CD4-positive, alpha-beta T cell treated with Interleukin-17A for 1 hour (primary cell): Measurements from ENCODE around the gene ATRNL1.
"Not testable (repeated sequence)": the region's sequence is repeated elsewhere in the genome, so short reads cannot be mapped to it uniquely, and the experiment has no call there.

Experiments used
- DNase-seq: peaks from one replicate; pipeline ENCODE4 v3.0.0-alpha.2; 2020

The ATRNL1 gene

DNA sequence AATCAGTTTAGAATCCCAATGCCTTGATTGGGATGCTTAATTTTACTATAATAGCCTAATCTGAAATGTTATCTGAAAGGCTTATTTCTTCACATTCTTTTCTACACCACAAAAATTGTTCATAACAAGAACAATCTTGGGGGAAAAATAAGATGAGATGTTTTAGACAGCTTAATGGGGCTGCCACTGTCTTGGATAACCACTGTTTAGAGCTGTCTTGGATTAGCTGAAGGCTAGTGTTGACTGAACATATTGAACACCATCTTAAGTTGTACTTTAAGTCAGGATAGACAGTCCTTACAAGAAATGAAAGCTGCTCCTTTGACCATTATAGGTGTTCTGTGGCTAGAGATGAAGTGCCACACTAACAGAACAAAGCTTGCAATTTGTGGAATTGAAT lies 678.6 kb downstream of the ATRNL1 start:
- DNase-seq, result no peak

DNA sequence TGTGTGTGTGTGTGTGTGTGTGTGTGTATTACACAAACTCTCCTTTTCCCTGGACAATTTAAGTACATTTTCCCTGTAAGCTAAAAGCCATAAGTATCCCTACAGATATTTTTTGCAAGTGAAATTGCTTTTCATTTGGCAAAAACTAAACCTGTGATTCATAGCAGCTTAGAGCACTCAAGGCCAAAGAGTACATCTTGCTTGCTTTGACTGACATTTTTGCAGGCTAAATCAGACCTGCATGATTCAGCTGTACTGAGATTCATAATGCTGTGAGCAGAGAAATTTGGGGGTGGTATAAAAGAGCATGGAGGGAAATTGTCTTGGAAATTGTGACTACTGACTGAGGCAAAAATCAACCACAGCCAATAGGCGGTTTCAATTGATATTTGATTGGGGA lies 679.4 kb downstream of the ATRNL1 start:
- no peak for DNase-seq

DNA sequence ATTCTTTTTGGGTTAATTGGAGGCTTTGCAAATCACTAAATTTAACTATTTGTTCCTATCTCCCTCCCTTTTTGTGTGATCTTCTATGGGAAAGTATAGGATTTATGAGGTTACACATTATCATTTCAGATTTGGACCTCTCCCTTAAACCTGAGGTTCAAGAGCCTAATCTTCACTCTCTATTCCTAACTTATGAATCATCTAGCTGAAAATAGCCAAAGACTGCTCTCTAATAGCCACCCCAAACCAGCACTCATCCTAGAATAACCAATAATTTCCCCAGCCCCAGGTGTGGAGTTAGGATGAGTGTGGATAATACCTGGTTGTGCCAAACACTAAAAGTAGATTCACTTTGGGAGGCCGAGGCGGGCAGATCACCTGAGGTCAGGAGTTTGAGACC lies 680.7 kb downstream of the ATRNL1 start:
- no peak for DNase-seq

DNA sequence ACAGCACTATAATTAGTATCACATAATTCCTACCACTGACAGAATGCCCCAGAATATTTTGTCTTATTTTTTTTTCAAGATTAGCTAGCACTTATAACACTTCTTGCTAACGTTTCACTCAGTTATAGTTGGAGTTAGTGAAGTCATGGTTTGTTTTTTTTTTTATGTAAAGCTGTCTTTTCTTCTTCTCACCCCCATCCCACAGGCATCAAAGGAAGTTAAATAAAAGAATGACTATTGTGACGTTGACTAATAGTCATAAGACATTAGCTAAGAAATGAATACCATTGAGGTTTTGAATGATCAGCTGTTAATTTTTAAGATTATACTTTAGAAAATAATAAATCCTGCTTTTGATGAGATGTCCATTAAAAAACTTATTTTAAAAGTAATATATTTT lies 681.6 kb downstream of the ATRNL1 start:
- no peak for DNase-seq

DNA sequence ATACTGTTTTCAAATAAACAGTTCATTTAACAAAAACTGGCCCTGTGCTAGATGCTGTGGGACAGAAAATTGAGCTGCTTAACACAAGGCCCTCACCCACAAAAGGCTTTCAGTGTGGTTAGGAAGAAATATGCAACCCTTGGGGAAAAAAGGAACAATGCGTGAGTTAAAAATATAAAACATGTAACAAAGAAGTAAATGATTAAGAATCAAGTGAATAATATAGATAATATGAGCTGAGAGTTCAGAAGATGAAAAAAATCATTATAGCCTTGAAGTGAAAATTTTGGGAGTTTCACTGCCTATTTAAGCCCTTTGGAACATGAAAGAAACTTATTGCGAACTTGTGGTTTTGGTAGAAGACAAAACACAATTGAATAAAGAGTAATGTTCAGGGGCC lies 684.5 kb downstream of the ATRNL1 start:
- no peak for DNase-seq

DNA sequence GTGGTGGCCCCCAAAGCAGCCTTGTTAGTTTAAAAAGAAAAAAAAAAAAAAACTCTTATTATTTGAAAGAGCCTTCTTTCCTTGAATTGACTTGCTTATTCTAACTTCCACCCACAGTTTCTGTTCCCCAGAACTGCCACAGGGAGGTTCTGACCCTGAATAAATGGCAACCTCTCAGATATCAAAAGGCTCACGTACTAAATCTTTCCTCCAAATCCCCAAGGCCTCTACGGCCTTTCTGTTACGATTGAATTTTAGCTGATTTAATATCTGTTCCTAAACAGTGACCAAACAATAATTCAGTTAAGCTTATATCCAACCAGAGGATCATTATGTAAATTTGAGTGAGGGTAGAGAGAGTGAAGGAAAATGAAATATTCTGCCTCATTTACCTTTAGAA lies 697.1 kb downstream of the ATRNL1 start:
- DNase-seq, result no peak

DNA sequence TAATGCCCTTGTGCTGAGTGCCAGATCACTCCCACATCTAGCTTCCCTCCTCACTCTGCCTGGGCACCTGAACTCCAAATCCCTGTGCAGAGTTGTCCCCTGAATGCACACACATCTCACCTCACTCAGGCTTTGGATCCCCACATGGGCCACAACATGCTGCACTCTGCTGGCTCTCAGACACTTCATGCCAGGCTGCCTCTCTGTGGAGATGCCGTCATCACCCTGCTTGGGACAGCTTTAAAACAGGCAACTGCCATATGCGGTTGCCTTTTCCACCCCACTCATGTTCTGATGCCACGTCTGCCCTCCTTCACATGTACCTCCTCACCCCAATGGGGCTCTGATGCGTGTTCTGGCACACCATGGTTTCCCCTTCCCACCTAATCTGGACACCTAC lies 702.8 kb downstream of the ATRNL1 start:
- no peak for DNase-seq

DNA sequence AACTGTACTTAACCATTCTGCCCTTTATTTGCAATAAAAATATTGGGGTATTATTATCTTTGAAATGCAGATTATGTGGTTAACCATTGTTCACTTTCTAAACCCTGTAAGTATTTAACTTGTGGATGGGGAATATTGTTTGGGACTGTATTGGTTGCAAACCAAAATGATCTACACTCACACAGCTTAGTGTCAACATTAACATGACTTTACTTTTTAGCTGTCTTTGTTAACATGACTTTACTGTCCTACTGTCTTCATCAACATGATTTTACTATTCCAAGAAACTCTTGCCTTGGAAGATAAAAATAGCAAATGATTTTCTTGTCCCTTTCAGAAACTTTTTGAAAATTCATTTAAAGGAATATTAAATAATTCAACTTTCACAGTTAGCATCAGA lies 708.3 kb downstream of the ATRNL1 start:
- no peak for DNase-seq

DNA sequence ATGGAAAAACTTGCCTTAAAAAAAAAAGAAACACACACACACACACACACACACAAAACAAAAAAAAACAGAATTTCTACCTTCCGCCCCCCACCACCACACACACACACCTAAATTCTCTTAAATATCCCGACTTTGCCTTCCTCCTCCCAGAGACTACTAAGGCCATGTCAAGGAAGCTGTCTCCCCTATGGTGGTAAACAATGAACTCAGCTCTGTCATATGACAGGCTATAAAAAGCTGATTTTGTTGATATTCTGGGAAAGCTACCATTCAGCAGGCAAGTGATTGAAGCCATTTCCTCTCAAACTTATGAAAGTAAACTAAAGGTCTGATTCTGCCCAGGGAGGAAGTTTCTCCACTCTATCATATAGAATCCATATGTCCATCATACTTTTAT lies 708.8 kb downstream of the ATRNL1 start:
- no peak for DNase-seq

DNA sequence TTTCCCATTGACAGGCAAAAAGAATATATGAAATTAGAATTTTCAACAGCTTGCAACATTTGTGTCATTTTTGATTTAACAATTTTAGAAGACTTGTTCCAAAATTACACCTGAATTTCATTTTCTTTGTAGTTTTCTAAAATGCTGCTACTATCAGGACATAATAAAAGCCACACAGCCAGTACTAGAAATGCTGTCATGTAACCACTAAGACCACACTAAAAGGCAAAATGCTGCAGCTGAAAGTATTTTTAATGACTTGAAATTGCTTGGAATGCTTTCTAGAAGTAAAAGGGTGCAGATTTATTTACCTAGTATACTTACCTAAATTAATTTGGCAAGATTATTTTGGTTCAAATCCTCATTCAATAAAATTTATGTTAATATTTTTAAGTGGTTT lies 709.7 kb downstream of the ATRNL1 start:
- DNase-seq, result no peak

DNA sequence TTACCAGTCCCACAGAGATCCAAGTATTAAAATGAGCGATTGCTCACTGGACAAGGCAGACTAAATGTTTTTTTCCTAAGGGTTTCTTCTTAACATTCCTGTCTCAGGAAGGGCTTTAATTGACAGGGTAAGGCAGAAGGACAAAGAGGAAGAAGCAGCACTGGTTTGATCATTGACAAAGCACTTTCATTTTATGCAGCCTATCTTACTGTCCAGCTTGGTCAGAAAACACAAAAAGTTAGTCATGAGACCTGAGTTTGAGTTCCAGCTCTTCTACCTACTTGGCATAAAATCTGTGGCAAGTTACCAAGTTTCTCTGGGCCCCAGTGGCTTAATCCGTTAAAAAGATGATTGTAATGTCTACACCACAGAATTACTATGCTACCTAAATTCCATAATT lies 721.4 kb downstream of the ATRNL1 start:
- no peak for DNase-seq

DNA sequence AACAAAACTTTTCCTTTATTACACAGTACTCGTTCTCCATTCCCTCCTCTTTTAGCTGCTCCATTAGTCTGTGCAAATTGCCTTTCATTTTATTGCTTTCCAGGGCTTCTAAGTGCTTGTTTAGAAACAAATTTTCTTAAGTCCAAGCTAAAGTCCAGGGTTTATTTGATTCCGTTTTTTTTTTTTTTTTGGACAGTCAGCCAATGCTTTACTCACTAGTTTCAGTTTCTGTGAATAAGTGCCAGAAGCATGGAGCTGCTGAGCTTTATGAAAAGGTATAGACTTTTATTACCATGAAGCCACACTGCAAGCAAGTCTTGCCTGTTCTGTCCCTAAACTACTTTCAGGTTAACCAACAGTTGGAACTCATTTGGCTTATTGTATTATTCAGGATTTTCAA lies 724.8 kb downstream of the ATRNL1 start:
- DNase-seq, result no peak

DNA sequence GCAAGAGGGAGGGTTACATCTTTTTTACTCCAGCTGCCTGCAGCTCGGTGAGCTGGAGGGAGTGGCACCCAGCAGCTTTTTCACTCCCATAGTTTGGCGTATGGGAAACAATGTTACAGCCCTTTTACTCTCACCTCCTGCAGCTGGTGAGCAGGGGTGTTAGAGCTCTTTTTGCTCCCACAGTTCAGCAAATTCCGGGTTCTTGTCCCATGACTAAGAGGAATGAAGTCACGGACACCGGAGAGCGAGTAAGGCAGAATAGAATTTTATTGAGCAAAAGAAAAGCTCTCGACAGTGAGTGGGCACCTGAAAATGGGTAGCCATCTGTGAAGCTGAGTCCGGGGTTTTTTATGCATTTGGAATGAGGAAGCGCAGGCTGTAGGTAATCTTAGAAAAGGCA lies 733.2 kb downstream of the ATRNL1 start:
- DNase-seq, result no peak

DNA sequence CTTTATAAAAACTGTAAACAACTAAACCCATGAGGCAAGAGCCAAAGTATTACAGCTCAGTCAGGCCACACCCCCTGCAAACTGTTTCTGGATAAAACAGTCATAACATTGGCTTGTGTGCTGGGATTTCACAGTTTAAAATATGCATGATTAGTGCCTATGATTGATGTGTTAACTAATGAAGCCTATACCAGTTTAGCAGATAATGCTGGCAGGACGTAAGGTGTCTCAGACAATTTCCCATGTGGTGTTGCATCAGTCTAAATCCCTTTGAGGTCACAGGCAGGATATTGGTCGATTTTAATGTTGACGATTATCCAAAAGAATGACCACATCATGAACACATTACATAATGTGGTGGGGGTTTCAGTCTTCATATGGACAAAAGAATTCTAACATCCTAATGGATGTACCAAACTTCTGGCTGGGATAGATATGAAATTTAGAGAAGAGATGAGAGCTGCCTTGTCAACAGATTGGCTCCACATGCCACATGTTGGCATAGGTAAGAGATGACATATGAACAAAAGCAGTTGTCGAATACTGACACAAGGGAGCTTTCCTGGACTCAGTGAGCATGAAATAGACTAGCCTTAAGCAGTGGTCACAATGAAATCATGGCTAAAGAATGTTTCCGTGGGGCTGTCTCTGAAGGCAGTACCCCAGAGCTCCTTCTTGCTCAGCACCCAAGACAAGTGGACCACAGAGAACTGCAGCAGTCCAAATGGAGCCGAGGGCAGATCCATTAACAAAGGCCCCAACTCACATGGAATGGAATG lies 734.3 kb downstream of the ATRNL1 start:
- no peak for DNase-seq

DNA sequence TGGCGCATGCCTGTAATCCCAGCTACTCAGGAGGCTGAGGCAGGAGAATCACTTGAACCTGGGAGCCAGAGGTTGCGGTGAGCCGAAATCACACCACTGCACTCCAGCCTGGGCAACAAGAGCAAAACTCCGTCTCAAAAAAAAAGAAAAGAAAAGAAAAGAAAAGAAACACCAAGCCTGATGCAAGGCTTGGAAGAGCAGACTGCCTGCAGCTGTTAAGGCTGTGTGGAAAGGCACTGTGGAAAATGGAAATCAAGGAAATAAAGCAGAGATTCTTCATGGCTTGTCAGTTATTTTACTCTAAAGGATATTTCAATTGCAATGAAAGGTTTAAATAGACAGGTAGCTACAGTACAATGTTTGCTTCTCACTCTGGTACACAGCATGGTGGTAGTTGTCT lies 735.0 kb downstream of the ATRNL1 start:
- DNase-seq, result not testable (repeated sequence)

DNA sequence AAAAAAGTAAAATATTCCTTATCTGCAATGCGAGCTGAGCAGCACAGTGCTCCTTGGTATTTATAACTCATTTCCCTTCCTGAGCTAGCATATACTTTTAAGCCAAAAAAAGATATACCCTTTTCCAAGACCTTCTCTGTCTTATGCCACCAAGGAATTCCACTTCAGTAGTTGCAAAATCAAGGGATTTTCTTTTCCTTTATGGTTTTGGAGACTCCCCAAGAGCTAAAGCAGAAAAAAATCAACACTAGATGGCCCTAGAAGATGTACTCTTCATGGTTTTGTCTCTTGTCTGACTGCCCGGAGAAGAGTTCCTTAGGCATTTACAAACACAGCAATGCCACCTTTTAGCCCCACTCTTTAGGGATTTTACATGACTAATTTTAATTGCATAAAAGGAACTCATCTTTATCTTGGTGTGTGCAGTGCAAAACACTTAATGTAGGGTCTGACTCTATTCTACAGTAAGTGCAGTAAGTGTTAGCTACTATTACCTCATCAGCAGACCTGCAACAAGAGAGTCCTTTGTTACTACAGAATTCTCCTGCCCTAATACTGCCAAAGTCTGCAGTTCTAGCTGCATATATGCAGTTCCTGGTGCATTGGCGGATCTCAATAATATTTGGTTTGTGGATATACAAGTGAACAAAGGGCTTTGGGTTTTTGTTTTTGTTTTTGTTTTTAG lies 736.5 kb downstream of the ATRNL1 start:
- no peak for DNase-seq

DNA sequence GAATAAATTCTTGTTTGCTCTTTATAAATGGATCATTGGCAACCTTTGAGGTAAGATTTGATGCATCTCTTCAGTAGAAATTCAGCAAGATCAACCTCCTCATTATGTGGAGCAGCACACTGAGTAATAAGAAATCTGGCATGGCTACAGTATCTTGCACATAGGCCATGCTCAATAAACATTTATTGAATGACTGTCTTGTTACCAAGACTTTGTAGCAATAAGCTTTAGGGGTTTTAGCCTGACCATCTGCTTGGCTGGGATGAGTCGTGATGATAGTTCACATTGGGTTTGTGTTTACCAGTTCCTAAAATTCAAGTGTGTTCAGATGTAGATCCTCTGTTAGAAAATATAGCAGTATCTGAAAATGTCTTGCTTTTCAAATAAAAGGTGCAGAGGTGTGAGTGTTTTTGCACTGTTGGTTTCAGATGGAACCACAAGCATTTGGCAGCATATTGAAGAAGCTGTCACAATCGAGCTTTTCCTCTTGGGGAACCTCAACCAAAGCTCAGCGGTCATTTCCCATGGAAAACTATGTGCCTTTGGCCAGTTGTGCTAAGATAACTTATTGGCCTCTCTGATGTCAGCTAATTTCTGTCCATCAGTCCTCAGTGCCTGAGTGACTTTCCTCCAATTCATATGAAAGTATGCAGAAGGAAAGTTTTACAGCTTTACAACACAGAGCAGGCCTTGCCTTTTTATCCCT lies 737.3 kb downstream of the ATRNL1 start:
- DNase-seq, result no peak

DNA sequence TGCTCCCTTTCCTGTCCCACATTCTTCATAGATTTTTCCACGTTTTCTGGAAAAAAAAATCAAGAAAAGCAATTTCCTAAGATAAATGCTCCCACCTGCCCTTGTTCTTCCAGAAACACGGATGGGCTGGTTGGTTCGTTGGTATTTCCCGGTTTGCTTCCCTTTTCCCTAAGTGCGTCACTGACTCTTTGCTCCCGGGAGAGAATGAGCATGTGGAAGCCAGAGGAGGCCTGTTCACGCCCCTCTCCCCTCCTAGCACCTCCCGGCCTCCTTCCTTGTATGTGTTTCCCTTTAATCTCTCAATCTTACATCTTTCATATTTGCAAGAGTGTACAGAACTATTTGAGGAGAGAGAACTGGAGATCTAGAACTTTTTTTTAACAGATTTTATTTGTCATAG lies 737.9 kb downstream of the ATRNL1 start:
- no peak for DNase-seq

DNA sequence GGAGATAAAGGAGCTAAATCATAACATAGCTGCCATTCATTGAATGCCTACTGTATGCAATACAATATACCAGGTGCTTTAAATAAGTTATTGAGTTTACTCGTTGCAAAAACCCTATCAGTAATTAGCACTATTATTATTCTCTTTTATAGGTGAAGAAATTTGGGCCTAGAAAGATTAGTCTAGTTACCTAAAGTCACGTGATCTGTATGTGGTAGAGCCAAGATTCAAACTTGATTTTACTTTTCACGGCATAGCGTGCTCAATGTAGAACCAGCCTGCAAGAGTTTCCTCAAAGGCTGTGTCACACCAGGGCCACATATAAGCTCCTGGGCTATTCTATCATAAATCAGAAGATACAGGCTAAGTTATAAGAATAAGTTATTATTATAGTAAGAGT lies 740.0 kb downstream of the ATRNL1 start:
- DNase-seq, result no peak

DNA sequence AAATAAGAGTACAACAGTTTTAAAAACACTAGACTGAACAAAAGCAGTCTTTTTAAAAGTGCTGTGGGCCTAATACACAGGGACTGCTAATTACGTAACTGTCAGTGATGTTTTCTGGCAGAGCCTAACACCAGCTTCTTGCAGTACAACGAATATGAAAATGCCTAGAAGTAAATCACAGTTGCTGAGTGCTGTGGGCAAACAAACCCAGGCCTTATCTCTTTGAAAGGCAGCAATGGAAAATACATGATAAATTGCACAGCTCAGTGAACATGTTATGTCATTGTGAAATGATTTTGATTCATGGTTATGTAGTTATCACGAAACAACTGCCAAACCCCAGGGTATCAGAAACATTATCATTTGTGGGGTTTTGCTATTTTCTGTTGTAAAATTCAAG lies 751.4 kb downstream of the ATRNL1 start:
- DNase-seq, result no peak

DNA sequence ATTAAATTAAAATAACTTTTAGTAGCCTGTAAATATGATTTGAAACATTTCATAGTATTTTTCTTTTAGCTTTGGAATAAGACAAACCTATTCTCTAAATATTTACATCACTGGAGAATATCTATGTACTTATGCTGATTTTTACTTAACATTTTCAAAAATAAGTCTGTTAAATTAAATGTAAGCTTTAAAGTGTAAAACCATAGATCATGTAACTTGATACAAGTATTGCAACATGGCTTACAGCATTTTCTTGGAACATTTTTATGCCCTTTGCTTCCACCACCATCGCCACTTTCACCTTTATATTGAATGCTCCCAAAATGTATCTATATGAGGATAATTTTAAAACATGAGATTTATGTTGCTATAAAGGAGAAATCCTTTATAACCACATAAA lies 752.8 kb downstream of the ATRNL1 start:
- DNase-seq, result no peak

DNA sequence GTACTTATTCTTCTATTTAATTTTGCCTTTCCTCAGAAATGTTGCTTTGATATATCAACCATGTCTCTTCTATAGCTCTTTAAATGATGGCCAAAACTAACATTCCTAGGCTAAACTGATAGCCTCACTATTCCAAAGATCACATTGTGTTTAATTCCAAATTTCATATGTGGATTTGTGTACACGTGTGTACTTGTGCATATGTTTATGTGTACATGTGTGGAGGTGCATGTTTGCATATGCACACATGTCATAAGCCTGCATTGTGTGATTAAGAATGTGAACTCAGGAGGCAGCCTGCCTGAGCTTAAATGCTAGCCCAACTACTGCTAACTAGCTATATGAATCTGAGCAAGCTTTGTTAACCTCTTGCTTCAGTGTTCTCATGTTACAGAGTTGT lies 753.4 kb downstream of the ATRNL1 start:
- DNase-seq, result no peak

DNA sequence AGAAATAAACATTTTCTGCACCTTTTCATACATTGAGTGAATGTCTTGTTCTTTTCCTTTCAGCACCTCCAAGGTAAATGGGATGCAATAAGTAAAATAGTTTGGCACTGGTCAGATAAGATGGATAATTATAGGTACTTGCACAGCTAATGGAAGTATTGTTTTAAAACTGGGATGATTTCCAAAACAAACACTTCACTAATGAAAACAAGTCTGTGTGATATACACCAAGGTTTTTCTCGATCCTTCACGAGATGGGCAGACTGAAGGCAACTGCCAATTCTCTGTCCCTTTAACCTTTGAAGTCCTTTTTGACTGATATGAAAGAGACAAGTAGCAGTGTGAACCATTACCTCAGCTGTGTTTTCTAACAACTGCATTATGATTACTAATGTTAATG lies 756.0 kb downstream of the ATRNL1 start:
- no peak for DNase-seq

DNA sequence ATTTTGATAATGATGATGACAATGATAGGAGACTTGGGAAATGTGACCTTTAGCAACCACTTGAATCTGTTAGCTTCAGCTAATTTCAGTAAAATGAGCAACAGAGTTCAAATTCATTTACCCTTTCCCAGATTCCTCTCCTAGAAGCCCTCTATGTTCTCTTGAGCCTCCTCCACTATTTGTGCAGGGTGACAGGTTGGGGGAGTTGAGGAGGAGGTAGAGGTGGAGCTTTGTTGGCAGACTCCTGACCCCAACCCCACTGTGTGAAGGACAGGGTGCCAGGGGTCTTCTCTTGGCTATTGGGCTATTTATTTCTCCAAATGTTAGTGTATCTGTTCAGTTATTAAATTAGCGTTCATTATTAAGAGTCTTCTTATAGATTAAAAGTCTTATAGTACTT lies 757.5 kb downstream of the ATRNL1 start:
- no peak for DNase-seq
